Loucy (cell line): ENCODE results near the gene NKX6-2.

Experiments
- H2AFZ ChIP-seq: fragments of 200-600 bp; sonication (generic); 2 replicates; pipeline ENCODE4 v1.6.0; 2016; ENCODE audit warnings: antibody characterized with exemption, mild to moderate bottlenecking, low read length, moderate library complexity
- H3F3A ChIP-seq: fragments of 200-600 bp; 2 replicates; pipeline ENCODE4 v1.6.0; 2016; ENCODE audit warnings: antibody characterized with exemption, low read depth, mild to moderate bottlenecking
- H3K27me3 ChIP-seq: fragments of 200-600 bp; sonication (generic); 2 replicates; pipeline ENCODE4 v1.6.1; 2014; ENCODE audit warnings: low read length, mild to moderate bottlenecking; ENCODE audit not compliant: insufficient read depth, poor library complexity, severe bottlenecking
- H3K36me3 ChIP-seq: fragments of 200-600 bp; sonication (generic); 2 replicates; pipeline ENCODE4 v1.6.1; 2016; ENCODE audit warnings: low read length; ENCODE audit not compliant: insufficient read depth
- H3K4me1 ChIP-seq: fragments of 200-600 bp; sonication (generic); 2 replicates; pipeline ENCODE4 v1.5.1; 2014; ENCODE audit warnings: low read length, mild to moderate bottlenecking; ENCODE audit not compliant: insufficient read depth, poor library complexity, severe bottlenecking
- H3K4me2 ChIP-seq: fragments of 200-600 bp; sonication (generic); 2 replicates; pipeline ENCODE4 v1.6.0; 2014; ENCODE audit warnings: antibody characterized with exemption, low read length, low read depth, mild to moderate bottlenecking; ENCODE audit not compliant: poor library complexity, severe bottlenecking
- H3K4me3 ChIP-seq: fragments of 200-600 bp; sonication (generic); 2 replicates; pipeline ENCODE4 v1.5.1; 2014; ENCODE audit warnings: low read length, mild to moderate bottlenecking, mixed read lengths; ENCODE audit not compliant: poor library complexity, severe bottlenecking
- H3K79me2 ChIP-seq: fragments of 200-600 bp; sonication (generic); 2 replicates; pipeline ENCODE4 v1.6.1; 2014; ENCODE audit warnings: low read length; ENCODE audit not compliant: insufficient read depth
- H3K9ac ChIP-seq: fragments of 200-600 bp; sonication (generic); 2 replicates; pipeline ENCODE4 v1.6.0; 2014; ENCODE audit warnings: mild to moderate bottlenecking, low read depth, low read length, moderate library complexity; ENCODE audit not compliant: poor library complexity, severe bottlenecking
- H3K9me2 ChIP-seq: fragments of 200-600 bp; sonication (generic); replicated peaks from 2 replicates; pipeline ENCODE4 v1.6.1; 2016; ENCODE audit warnings: low read depth, low read length, mixed read lengths
- H3K9me3 ChIP-seq: fragments of 200-600 bp; sonication (generic); 2 replicates; pipeline ENCODE4 v1.6.1; 2014; ENCODE audit warnings: mild to moderate bottlenecking, antibody characterized with exemption, low read length, low read depth; ENCODE audit not compliant: insufficient read depth
- H4K20me1 ChIP-seq: fragments of 200-600 bp; sonication (generic); 2 replicates; pipeline ENCODE4 v1.6.0; 2014; ENCODE audit warnings: antibody characterized with exemption, low read length, mild to moderate bottlenecking; ENCODE audit not compliant: insufficient read depth, poor library complexity, severe bottlenecking
- EZH2phosphoT487 ChIP-seq: fragments of 200-600 bp; IDR thresholded peaks from 2 replicates; pipeline ENCODE4 v1.6.1; 2018; ENCODE audit warnings: antibody characterized with exemption, mild to moderate bottlenecking, moderate library complexity, borderline replicate concordance
- TF ChIP-seq, protein P1 (sequence below): fragments of 200-600 bp; sonication (generic); conservative IDR thresholded peaks from 2 replicates; pipeline ENCODE4 v1.5.1; 2014; ENCODE audit warnings: mild to moderate bottlenecking, antibody characterized with exemption, low read length

NKX6-2 gene

GRCh38 chr10:132738454-132739224 lies 47.3 kb downstream of the NKX6-2 start:
- no peak overlapping the region for H3K4me3 ChIP-seq
- no peaks in the 10 kb centered on the region for H3K79me2 ChIP-seq
- H3K9me3 ChIP-seq: no peaks in the 10 kb centered on the region
- H3K4me2 ChIP-seq: no peak overlapping the region
- H2AFZ ChIP-seq: no peak overlapping the region
- H3K4me1 ChIP-seq: no peaks in the 10 kb centered on the region
- H3K9ac ChIP-seq: no peak overlapping the region
- H4K20me1 ChIP-seq: no peaks in the 10 kb centered on the region
- TF ChIP-seq, protein P1, sequence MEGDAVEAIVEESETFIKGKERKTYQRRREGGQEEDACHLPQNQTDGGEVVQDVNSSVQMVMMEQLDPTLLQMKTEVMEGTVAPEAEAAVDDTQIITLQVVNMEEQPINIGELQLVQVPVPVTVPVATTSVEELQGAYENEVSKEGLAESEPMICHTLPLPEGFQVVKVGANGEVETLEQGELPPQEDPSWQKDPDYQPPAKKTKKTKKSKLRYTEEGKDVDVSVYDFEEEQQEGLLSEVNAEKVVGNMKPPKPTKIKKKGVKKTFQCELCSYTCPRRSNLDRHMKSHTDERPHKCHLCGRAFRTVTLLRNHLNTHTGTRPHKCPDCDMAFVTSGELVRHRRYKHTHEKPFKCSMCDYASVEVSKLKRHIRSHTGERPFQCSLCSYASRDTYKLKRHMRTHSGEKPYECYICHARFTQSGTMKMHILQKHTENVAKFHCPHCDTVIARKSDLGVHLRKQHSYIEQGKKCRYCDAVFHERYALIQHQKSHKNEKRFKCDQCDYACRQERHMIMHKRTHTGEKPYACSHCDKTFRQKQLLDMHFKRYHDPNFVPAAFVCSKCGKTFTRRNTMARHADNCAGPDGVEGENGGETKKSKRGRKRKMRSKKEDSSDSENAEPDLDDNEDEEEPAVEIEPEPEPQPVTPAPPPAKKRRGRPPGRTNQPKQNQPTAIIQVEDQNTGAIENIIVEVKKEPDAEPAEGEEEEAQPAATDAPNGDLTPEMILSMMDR: no peak
- TF ChIP-seq EZH2phosphoT487: no peak
- peaks cover 8% of the 10 kb centered on the region; the same call in 1 of the 2 replicates for H3K36me3 ChIP-seq
- H3F3A ChIP-seq: no peaks in the 10 kb centered on the region
- no peaks in the 10 kb centered on the region for H3K9me2 ChIP-seq
- no peaks in the 10 kb centered on the region for H3K27me3 ChIP-seq

DNA sequence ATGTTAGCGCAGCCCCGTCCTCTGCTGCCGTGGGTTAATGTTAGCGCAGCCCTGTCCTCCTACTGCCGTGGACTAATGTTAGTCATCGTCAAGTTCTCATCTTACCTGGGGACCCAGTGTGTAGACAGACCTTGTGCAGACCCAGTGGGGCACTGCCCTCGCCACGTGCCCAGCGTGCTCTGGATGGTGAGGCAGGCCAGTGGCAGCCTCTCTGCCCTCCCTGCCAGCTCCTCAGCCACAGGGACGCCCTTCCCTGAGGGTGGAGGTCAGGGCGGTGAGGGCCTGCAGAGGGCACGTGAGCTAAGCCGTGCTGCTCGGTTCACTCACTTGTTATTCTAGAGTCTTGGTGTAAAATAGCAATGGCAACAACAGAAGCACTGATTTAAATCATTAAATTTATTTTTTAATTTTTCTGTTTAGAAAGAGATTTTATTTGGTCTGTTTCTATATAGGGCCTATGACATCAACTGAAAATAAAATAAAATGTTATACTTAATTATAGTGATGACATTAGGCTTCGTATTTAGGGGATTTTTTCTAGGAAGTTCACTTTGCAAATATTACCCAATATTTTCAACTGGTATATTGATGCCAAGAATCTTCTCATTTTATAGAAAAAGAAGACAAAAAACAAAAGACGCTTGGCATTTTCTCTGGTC lies 48.4 kb downstream of the NKX6-2 start:
- Histone ChIP-seq H3K4me2 (no peak overlapping the region), H3K4me1 (no peaks in the 10 kb centered on the region), H2AFZ (no peak overlapping the region), H3K36me3 (peaks cover 8% of the 10 kb centered on the region; the same call in 1 of the 2 replicates), H3K27me3 (no peaks in the 10 kb centered on the region), H3K9ac (no peak overlapping the region), H3K79me2 (no peaks in the 10 kb centered on the region), H3K9me3 (no peaks in the 10 kb centered on the region), H4K20me1 (no peaks in the 10 kb centered on the region), H3F3A (no peaks in the 10 kb centered on the region), H3K4me3 (no peak overlapping the region), H3K9me2 (no peaks in the 10 kb centered on the region)
- TF ChIP-seq, protein P1: no peak
- no peak for TF ChIP-seq EZH2phosphoT487

DNA sequence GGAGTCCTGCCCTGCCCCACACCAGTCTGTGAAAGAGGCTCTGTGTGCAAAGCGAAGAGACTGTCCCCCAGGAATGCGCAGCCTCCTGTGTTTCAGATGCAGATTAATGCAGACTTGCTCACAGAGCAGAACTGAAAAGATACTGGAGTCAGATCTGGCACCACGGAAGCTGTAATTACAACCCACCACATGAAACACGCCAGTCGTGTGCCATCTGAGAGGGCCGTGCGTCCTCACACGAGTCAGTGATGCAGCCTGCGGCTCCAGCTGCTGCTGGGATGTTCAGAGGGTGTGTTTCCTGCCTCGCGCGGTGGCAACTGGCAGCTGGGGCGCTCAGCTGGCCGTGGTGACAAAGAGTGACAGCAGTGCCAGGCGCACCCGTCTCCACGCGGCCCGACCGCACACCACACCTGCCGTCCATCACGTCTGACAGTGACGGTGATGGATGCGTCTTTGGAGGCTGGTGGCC lies 50.0 kb downstream of the NKX6-2 start:
- H4K20me1 ChIP-seq: no peaks in the 10 kb centered on the region
- no peaks in the 10 kb centered on the region for H3K27me3 ChIP-seq
- no peaks in the 10 kb centered on the region for H3F3A ChIP-seq
- H3K9ac ChIP-seq: no peak overlapping the region
- no peak overlapping the region for H2AFZ ChIP-seq
- H3K79me2 ChIP-seq: no peaks in the 10 kb centered on the region
- TF ChIP-seq EZH2phosphoT487: no peak
- TF ChIP-seq, protein P1: no peak
- H3K4me2 ChIP-seq: no peak overlapping the region
- peaks cover 5% of the 10 kb centered on the region; the same call in 1 of the 2 replicates for H3K36me3 ChIP-seq
- no peaks in the 10 kb centered on the region for H3K4me1 ChIP-seq
- H3K9me2 ChIP-seq: no peaks in the 10 kb centered on the region
- no peak overlapping the region for H3K4me3 ChIP-seq
- H3K9me3 ChIP-seq: no peaks in the 10 kb centered on the region
